ENCODE measurements around the gene THSD7A. TPM values are rescaled to one million over a fixed set of nuclear protein-coding genes. Genes with fewer than 3 reads are reported as not detected.

Gene THSD7A
- total RNA-seq, 1 experiment from 2014 or later: 0.68 TPM

- no peak for TF ChIP-seq CREB1 (CRISPR knock-in tag; IDR thresholded peaks at IDR 0.05)
- TF ChIP-seq HMGA2 (CRISPR knock-in tag; IDR thresholded peaks at IDR 0.05): no peak
- no peak for TF ChIP-seq ATF1 (CRISPR knock-in tag; IDR thresholded peaks at IDR 0.05)
Measured at GRCh38 chr7:11464624-11465023, 367.4 kb downstream of the THSD7A start (continued).

- TF ChIP-seq FOXP1 (CRISPR knock-in tag; IDR thresholded peaks at IDR 0.05; ENCODE audit: borderline replicate concordance) (no peak), FOXP4 (CRISPR knock-in tag; IDR thresholded peaks at IDR 0.05) (no peak), SMAD3 (CRISPR knock-in tag; IDR thresholded peaks at IDR 0.05; ENCODE audit: borderline replicate concordance) (no peak), ZSCAN18 (CRISPR knock-in tag; IDR thresholded peaks at IDR 0.05) (no peak), ATF2 (CRISPR knock-in tag; IDR thresholded peaks at IDR 0.05; ENCODE audit: borderline replicate concordance, low read depth) (no peak), E2F5 (CRISPR knock-in tag; IDR thresholded peaks at IDR 0.05) (no peak), NFE2L1 (CRISPR knock-in tag; IDR thresholded peaks at IDR 0.05) (no peak), E2F4 (CRISPR knock-in tag; IDR thresholded peaks at IDR 0.05; ENCODE audit: borderline replicate concordance, low read depth) (no peak), HMGA2 (CRISPR knock-in tag; IDR thresholded peaks at IDR 0.05) (no peak), ESRRA (CRISPR knock-in tag; IDR thresholded peaks at IDR 0.05; ENCODE audit: borderline replicate concordance) (no peak), NR1H2 (CRISPR knock-in tag; IDR thresholded peaks at IDR 0.05) (no peak), ZNF263 (CRISPR knock-in tag; IDR thresholded peaks at IDR 0.05; ENCODE audit: low read depth) (no peak), CREB1 (CRISPR knock-in tag; IDR thresholded peaks at IDR 0.05) (no peak), SMAD4 (CRISPR knock-in tag; IDR thresholded peaks at IDR 0.05) (no peak), NR2C2 (CRISPR knock-in tag; IDR thresholded peaks at IDR 0.05) (no peak), JUN (CRISPR knock-in tag; IDR thresholded peaks at IDR 0.05) (no peak), TCF7 (CRISPR knock-in tag; IDR thresholded peaks at IDR 0.05; ENCODE audit: low read depth) (no peak), ZNF416 (CRISPR knock-in tag; IDR thresholded peaks at IDR 0.05) (no peak), ZNF121 (CRISPR knock-in tag; IDR thresholded peaks at IDR 0.05) (no peak)
- CTCF ChIA-PET: no interaction called here
- POLR2A ChIA-PET: no interaction called here
- Mint-ChIP-seq H3K27ac (no peak overlapping the region), H3K4me3 (no peak overlapping the region), H3K4me1 (peaks cover 6% of the 10 kb centered on the region), H3K36me3 (no peaks in the 10 kb centered on the region), H3K9me3 (no peaks in the 10 kb centered on the region), H3K27me3 (ENCODE audit: low read depth) (no peaks in the 10 kb centered on the region)
- DNase-seq (ENCODE audit: low spot score): no peak
- no peak for ATAC-seq
Measured at GRCh38 chr7:11461946-11462345, 370.1 kb downstream of the THSD7A start.
